ENCODE data around the gene TAPT1. TPM values are rescaled to one million over a fixed set of nuclear protein-coding genes. Genes with fewer than 3 reads are reported as not detected.

TAPT1 gene
- total RNA-seq, 2 donors from 2014 or later, result 19.7 to 21.1 TPM

- Histone ChIP-seq H3K27ac (no peak overlapping the region), H3K36me3 (no peaks in the 10 kb centered on the region), H3K4me3 (no peak overlapping the region), H3K4me1 (peaks cover 0 to 17% of the 10 kb centered on the region in 2 donors), H3K9me3 (no peaks in the 10 kb centered on the region), H3K27me3 (no peaks in the 10 kb centered on the region)
- no peak for DNase-seq (ENCODE audit: low spot score)
- no peak for TF ChIP-seq CTCF (IDR thresholded peaks at IDR 0.05)
Measured at GRCh38 chr4:16113741-16114140, 112.5 kb downstream of the TAPT1 start.

- no peak overlapping the region for H3K4me3 ChIP-seq
- H3K27ac ChIP-seq, result no peak overlapping the region
- TF ChIP-seq CTCF (IDR thresholded peaks at IDR 0.05), result no peak
- no peaks in the 10 kb centered on the region for H3K27me3 ChIP-seq
- H3K36me3 ChIP-seq, result no peaks in the 10 kb centered on the region
- peaks cover 0 to 9% of the 10 kb centered on the region in 2 donors for H3K4me1 ChIP-seq
- no peak for DNase-seq (ENCODE audit: low spot score)
- no peaks in the 10 kb centered on the region for H3K9me3 ChIP-seq
Measured at GRCh38 chr4:16111533-16111932, 114.7 kb downstream of the TAPT1 start.

GRCh38 chr4:16110661-16111290, 115.5 kb downstream of the TAPT1 start:
- Histone ChIP-seq H3K27ac (no peak overlapping the region), H3K4me3 (no peak overlapping the region), H3K4me1 (peaks cover 0 to 1% of the 10 kb centered on the region in 2 donors), H3K9me3 (no peaks in the 10 kb centered on the region), H3K27me3 (no peaks in the 10 kb centered on the region), H3K36me3 (no peaks in the 10 kb centered on the region)
- no peak for DNase-seq (ENCODE audit: low spot score)
- no peak for TF ChIP-seq CTCF (IDR thresholded peaks at IDR 0.05)

Other genes with a start within 250 kb of the TAPT1 start
- 1 to 10 TPM; 5.2 to 8.1 TPM for gene PROM1, start 142.4 kb downstream of the TAPT1 start, total RNA-seq